Activated T-cell treated with anti-CD3 and anti-CD28 coated beads, Interleukin-2, amount 50 U/mL, for 72 hours (primary cell): ENCODE measurements around the gene MAPK9. TPM values are rescaled to one million over a fixed set of nuclear protein-coding genes. Genes with fewer than 3 reads are reported as not detected.

ENCODE experiments used
- ATAC-seq, 2 donors: fragments of 150-1000 bp; cut with Tn5 transposase; replicated peaks in 1 of 2; 2 replicates each; pipeline ENCODE4 v1.10.0; 2021; ENCODE audit warnings: moderate library complexity in 2 of 2, mild to moderate bottlenecking in 1 of 2
- DNase-seq, 2 donors: peaks; one replicate each; pipeline ENCODE4 v3.0.0; 2021 to 2022; ENCODE audit warnings: mixed read lengths in 1 of 2
- H3K27ac Mint-ChIP-seq: one replicate; pipeline ENCODE4 v1.8.0; 2022; ENCODE audit warnings: mild to moderate bottlenecking, moderate library complexity, mixed read lengths
- H3K27me3 Mint-ChIP-seq: one replicate; pipeline ENCODE4 v1.8.0; 2022; ENCODE audit warnings: low read depth, mixed read lengths
- H3K36me3 Mint-ChIP-seq, 2 donors: one replicate each; pipeline ENCODE4 v1.8.0; 2022; ENCODE audit warnings: mixed read lengths in 2 of 2, mild to moderate bottlenecking in 1 of 2; ENCODE audit not compliant: insufficient read depth in 2 of 2
- H3K4me1 Mint-ChIP-seq: one replicate; pipeline ENCODE4 v1.8.0; 2022; ENCODE audit warnings: low read depth, mixed read lengths
- H3K4me3 Mint-ChIP-seq, 2 donors: one replicate each; pipeline ENCODE4 v1.8.0; 2022; ENCODE audit warnings: mild to moderate bottlenecking in 2 of 2, mixed read lengths in 2 of 2, moderate library complexity in 2 of 2
- H3K9me3 Mint-ChIP-seq, 2 donors: one replicate each; pipeline ENCODE4 v1.8.0; 2022; ENCODE audit warnings: mixed read lengths in 2 of 2
- total RNA-seq, 2 donors: library from RNA; stranded (reverse); gene quantifications; one replicate each; pipeline ENCODE4 v1.2.3, GENCODE V29; 2022

Gene MAPK9
- total RNA-seq, 2 donors from 2014 or later: 39.7 to 50.3 TPM

- Mint-ChIP-seq H3K4me1 (peaks cover 2% of the 10 kb centered on the region), H3K27ac (no peak overlapping the region), H3K9me3 (peaks cover 0 to 1% of the 10 kb centered on the region in 2 donors), H3K36me3 (no peaks in the 10 kb centered on the region), H3K27me3 (peaks cover 9% of the 10 kb centered on the region), H3K4me3 (no peak overlapping the region)
- DNase-seq: no peak
- ATAC-seq: no peak
Measured at GRCh38 chr5:180198208-180198607, 93.7 kb downstream of the MAPK9 start.

DNA sequence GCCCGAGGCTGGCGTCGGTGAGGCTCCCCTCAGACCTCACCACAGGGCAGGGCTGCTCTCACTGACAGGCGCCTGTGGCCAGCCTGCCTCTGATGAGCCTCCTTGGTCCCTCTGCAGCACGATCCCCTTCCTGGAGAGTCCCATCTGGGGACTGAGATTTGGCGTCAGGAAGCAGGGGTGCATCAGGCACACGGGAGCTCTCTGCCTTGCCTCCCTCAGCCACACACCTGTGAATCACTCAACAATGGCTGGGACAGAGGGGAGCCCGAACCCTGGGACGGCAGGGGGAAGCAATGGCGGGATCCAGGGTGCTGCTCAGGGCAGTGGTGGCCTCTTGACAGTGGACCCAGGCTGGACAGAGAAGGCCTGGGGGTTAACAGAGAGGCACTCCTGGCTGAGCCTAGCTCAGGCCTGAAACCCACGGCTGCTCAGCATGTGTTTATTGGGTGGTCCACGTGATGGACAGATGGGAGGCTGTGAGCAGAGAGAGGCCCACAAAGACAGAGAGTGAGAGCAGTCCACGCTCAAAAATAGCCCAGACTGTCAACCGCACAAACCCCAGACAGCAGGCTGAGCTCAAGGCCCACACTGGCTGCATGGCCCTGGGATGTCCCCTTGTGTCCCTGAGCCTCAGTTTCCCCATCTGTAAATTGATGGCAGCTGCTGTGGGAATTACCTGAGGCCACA, 94.7 kb downstream of the MAPK9 start:
- H3K4me3 Mint-ChIP-seq: no peak overlapping the region
- no peaks in the 10 kb centered on the region for H3K4me1 Mint-ChIP-seq
- H3K27me3 Mint-ChIP-seq: peaks cover 9% of the 10 kb centered on the region
- H3K36me3 Mint-ChIP-seq: no peaks in the 10 kb centered on the region
- peaks cover 0 to 1% of the 10 kb centered on the region in 2 donors for H3K9me3 Mint-ChIP-seq
- no peak for DNase-seq
- no peak overlapping the region for H3K27ac Mint-ChIP-seq
- no peak for ATAC-seq

DNA sequence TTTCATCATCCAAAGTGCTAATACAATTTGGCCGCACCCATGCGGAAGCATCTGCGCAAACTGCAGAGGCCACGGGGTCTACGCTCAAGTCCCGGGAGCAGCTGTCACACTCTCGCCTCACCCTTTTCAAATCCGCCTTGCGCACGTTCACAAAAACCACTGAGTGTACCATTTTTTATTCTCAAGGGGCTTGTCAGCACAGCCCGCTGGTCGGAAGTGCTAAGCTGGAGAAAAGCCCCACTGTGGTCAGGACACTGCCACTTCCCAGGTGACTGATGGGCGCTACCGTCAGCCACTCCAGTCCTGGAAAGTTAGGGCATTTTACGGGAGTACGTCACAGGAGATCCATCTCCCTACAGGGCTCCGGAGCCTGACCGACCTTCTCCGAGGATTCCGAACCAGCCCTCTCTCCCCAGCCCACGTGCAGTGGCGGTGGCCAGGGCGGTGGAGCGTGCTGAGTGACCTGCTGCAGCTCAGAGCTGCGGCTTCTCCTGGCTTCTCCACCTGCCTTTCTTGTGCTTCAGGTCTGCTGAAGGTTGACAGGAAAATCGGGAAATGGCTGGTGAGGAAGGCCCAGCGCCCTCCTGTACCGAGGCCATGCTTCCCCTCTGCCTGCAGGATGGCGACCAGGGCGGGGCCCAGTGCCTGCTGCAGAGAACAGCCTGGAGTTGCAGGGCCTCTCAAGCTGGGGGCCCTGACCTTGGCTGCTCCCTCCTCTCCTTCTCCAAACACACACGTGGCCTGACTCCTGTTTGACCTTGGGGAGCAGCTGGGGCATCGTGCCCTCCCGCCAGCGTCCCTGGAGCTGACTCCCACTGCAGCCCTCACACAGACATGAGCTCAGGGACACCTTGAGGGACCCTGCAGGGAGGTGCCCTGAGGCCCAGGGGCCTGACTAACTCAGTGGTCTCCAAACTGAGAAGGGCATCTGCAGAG, 97.2 kb downstream of the MAPK9 start:
- no peak for DNase-seq
- H3K27ac Mint-ChIP-seq: no peak overlapping the region

DNA sequence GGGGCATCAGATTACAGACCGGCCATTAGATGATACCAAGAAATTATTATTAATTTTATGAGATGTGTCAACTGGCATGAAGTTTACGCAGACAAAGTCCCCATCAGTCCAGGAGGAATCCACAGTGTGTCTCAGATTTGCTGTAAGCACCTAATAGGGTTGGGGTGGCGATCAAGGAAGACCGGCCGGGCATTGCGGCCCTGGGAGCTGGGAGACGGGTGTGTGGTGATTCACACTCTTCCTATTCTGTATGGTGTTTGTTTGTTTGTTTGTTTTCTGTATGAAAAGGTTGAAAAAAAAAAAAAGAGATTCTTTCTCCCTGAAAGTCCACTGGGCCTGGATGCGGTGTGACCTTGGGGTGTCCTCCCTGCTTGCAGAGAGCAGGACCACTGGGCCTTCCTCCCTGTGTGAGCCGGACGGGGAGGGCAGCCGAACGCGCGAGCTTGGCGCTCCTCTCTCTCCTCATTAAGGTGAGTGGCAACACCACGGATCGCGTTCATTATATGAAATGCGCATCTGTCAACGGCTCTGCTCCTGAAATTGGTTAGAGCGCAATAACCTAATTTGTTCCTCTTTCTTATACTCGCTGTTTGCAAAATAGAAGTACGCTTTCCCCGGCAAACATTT, 98.0 kb downstream of the MAPK9 start:
- DNase-seq (no peak), ATAC-seq (no peak)
- Mint-ChIP-seq H3K4me3 (no peak overlapping the region), H3K9me3 (no peaks in the 10 kb centered on the region), H3K27me3 (no peaks in the 10 kb centered on the region), H3K27ac (no peak overlapping the region), H3K4me1 (no peaks in the 10 kb centered on the region), H3K36me3 (no peaks in the 10 kb centered on the region)

More for the DNA sequence above, 97.2 kb downstream of the MAPK9 start:
- Mint-ChIP-seq H3K9me3 (peaks cover 0 to 1% of the 10 kb centered on the region in 2 donors), H3K4me1 (no peaks in the 10 kb centered on the region), H3K36me3 (no peaks in the 10 kb centered on the region), H3K27me3 (peaks cover 7% of the 10 kb centered on the region), H3K4me3 (no peak overlapping the region)
- ATAC-seq: no peak

GRCh38 chr5:180191716-180192115, 100.2 kb downstream of the MAPK9 start:
- DNase-seq (no peak), ATAC-seq (no peak)
- Mint-ChIP-seq H3K36me3 (no peaks in the 10 kb centered on the region), H3K27ac (no peak overlapping the region), H3K9me3 (peaks cover 2 to 3% of the 10 kb centered on the region in 2 donors), H3K4me3 (no peak overlapping the region), H3K4me1 (no peaks in the 10 kb centered on the region), H3K27me3 (no peaks in the 10 kb centered on the region)

GRCh38 chr5:180187767-180188166, 104.1 kb downstream of the MAPK9 start:
- ATAC-seq (no peak), DNase-seq (no peak)
- no peaks in the 10 kb centered on the region for H3K4me1 Mint-ChIP-seq
- no peak overlapping the region for H3K27ac Mint-ChIP-seq
- peaks cover 0 to 4% of the 10 kb centered on the region in 2 donors for H3K36me3 Mint-ChIP-seq
- no peaks in the 10 kb centered on the region for H3K27me3 Mint-ChIP-seq
- H3K4me3 Mint-ChIP-seq: no peak overlapping the region
- H3K9me3 Mint-ChIP-seq: peaks cover 3% of the 10 kb centered on the region in 2 donors

Other genes starting within 250 kb of the MAPK9 start
- gene RNF130, start 220.3 kb downstream of the MAPK9 start, total RNA-seq: 10 to 100 TPM; 17.7 to 23.6 TPM
- not detected for gene RASGEF1C, start 82.9 kb downstream of the MAPK9 start, total RNA-seq
- under 1 TPM; 0.39 to 0.70 TPM for gene GFPT2, start 61.3 kb upstream of the MAPK9 start, total RNA-seq
- 10 to 100 TPM; 34.0 to 34.3 TPM for gene CNOT6, start 202.3 kb upstream of the MAPK9 start, total RNA-seq